A673 (cell line): ENCODE measurements around the gene ELAVL1. TPM values are rescaled to one million over a fixed set of nuclear protein-coding genes. Genes with fewer than 3 reads are reported as not detected.
"Not testable (repeated sequence)": the region's sequence is repeated elsewhere in the genome, so short reads cannot be mapped to it uniquely, and the experiment has no call there.

Experiments
- BruUV-seq: library from RNA; stranded (reverse); fragments of 400-500 nt; replicated peaks from 2 replicates; lab custom pipeline; 2021; lab: Mats Ljungman, UMichigan
- CTCF ChIA-PET: fragments of 300-600 bp; sonication (Branson Sonifier 250); formaldehyde crosslinking; loops from one replicate; lab custom pipeline; 2022; ENCODE audit warnings: antibody characterized with exemption; lab: Charles Lee
- POLR2A ChIA-PET: fragments of 300-600 bp; sonication (Branson Sonifier 250); formaldehyde crosslinking; loops from one replicate; lab custom pipeline; 2022; ENCODE audit warnings: antibody characterized with exemption; ENCODE audit not compliant: low non-redundant PET; lab: Charles Lee
- DNase-seq: peaks from one replicate; pipeline ENCODE4 v3.0.0-alpha.2; 2015; ENCODE audit warnings: low spot score
- H3K27ac ChIP-seq: fragments of 200-600 bp; sonication (generic); 2 replicates; pipeline ENCODE4 v1.5.1; 2016; ENCODE audit warnings: mixed run types, low read depth, mild to moderate bottlenecking, mixed read lengths, antibody characterized with exemption, low read length; ENCODE audit not compliant: poor library complexity, severe bottlenecking
- H3K27me3 ChIP-seq: fragments of 200-600 bp; sonication (generic); replicated peaks from 2 replicates; pipeline ENCODE4 v1.6.1; 2017; ENCODE audit warnings: mixed run types, low read depth, mild to moderate bottlenecking, mixed read lengths, antibody characterized with exemption, low read length; ENCODE audit not compliant: insufficient read depth, poor library complexity
- H3K36me3 ChIP-seq: fragments of 200-600 bp; sonication (generic); 2 replicates; pipeline ENCODE4 v1.6.1; 2016; ENCODE audit warnings: mixed run types, mild to moderate bottlenecking, mixed read lengths, antibody characterized with exemption, low read length; ENCODE audit not compliant: insufficient read depth, poor library complexity, severe bottlenecking
- H3K4me1 ChIP-seq: fragments of 200-600 bp; sonication (generic); 2 replicates; pipeline ENCODE4 v1.6.1; 2017; ENCODE audit warnings: mixed run types, mild to moderate bottlenecking, mixed read lengths, antibody characterized with exemption, low read length; ENCODE audit not compliant: insufficient read depth, poor library complexity, severe bottlenecking
- H3K4me3 ChIP-seq: fragments of 200-600 bp; sonication (generic); 2 replicates; pipeline ENCODE4 v1.5.1; 2016; ENCODE audit warnings: low read depth, mixed run types, mild to moderate bottlenecking, mixed read lengths, low read length; ENCODE audit not compliant: poor library complexity, severe bottlenecking
- H3K9me3 ChIP-seq: fragments of 200-600 bp; sonication (generic); 2 replicates; pipeline ENCODE4 v1.6.1; 2016; ENCODE audit warnings: mixed run types, low read depth, mild to moderate bottlenecking, mixed read lengths, antibody characterized with exemption, low read length; ENCODE audit not compliant: poor library complexity, severe bottlenecking
- CTCF ChIP-seq: fragments of 300-800, 200-600 bp; sonication (generic); conservative IDR thresholded peaks from 2 replicates; pipeline ENCODE4 v1.5.1; 2017; ENCODE audit warnings: low read depth, mild to moderate bottlenecking, antibody characterized with exemption, low read length, moderate library complexity, mixed read lengths
- EZH2 ChIP-seq: fragments of 200-600 bp; sonication (generic); IDR thresholded peaks from 2 replicates; pipeline ENCODE4 v1.6.1; 2017; ENCODE audit warnings: borderline replicate concordance, low read depth, mild to moderate bottlenecking, mixed read lengths, antibody characterized with exemption, low read length; ENCODE audit not compliant: poor library complexity, severe bottlenecking
- intact Hi-C: fragments of 100-400 bp; cut with micrococcal nuclease; formaldehyde crosslinking; loops from one replicate; pipeline ENCODE4 v1.10.0; 2022; ENCODE audit not compliant: unreplicated experiment
- total RNA-seq: library from RNA; stranded (reverse); gene quantifications from 2 replicates; pipeline ENCODE4 v1.2.3, GENCODE V29; 2021

Gene ELAVL1
- total RNA-seq, 1 experiment from 2014 or later = 171 TPM

- ChIA-PET POLR2A (no interaction called here), CTCF (no interaction called here)
- DNase-seq = no peak
- Histone ChIP-seq H3K4me3 (no peak overlapping the region), H3K36me3 (no peaks in the 10 kb centered on the region), H3K27ac (no peak overlapping the region), H3K27me3 (no peaks in the 10 kb centered on the region), H3K4me1 (no peaks in the 10 kb centered on the region), H3K9me3 (no peaks in the 10 kb centered on the region)
- TF ChIP-seq EZH2 = no peak
- no peak for TF ChIP-seq CTCF
- intact Hi-C loops = no loop called here
- no TSS peak for BruUV-seq
These were observed 28.7 kb upstream of the ELAVL1 start for GRCh38 chr19:8034178-8034525.

GRCh38 chr19:8033287-8034177, 28.1 kb upstream of the ELAVL1 start:
- H3K4me3 ChIP-seq, POLR2A ChIA-PET, intact Hi-C loops, H3K36me3 ChIP-seq, H3K9me3 ChIP-seq, H3K27me3 ChIP-seq, H3K4me1 ChIP-seq, H3K27ac ChIP-seq, DNase-seq, CTCF ChIA-PET, BruUV-seq: not testable (repeated sequence)

- DNase-seq = no peak
- CTCF ChIA-PET = no interaction called here
- POLR2A ChIA-PET = no interaction called here
These were observed 25.5 kb upstream of the ELAVL1 start for GRCh38 chr19:8030960-8031359.

More at GRCh38 chr19:8030960-8031359, 25.5 kb upstream of the ELAVL1 start:
- TF ChIP-seq EZH2 (no peak), CTCF (no peak)
- BruUV-seq = no TSS peak
- no peaks in the 10 kb centered on the region for H3K4me1 ChIP-seq
- H3K9me3 ChIP-seq = no peaks in the 10 kb centered on the region
- no peak overlapping the region for H3K27ac ChIP-seq
- H3K36me3 ChIP-seq = no peaks in the 10 kb centered on the region
- intact Hi-C loops = no loop called here
- no peaks in the 10 kb centered on the region for H3K27me3 ChIP-seq
- no peak overlapping the region for H3K4me3 ChIP-seq
